ENCODE results near the gene PRPF6. TPM values are rescaled to one million over a fixed set of nuclear protein-coding genes. Genes with fewer than 3 reads are reported as not detected.

Gene PRPF6
- total and polyA plus RNA-seq, 2 of the 13 experiments (the other 11 are each of a cell fraction or from before 2014, with no cell fraction given): 63.7 to 101 TPM

- TF ChIP-seq RERE (CRISPR knock-in tag; IDR thresholded peaks at IDR 0.05; ENCODE audit: low read depth): no peak
- peak; percentile 68 for TF ChIP-seq UBTF (CRISPR knock-in tag; IDR thresholded peaks at IDR 0.05)
- TF ChIP-seq SRSF9 (IDR thresholded peaks at IDR 0.05; ENCODE audit: borderline replicate concordance, insufficient read depth, low read depth, low read length, poor library complexity, severe bottlenecking): no peak
- 0 out of 2 replicates have a peak, but pooled peaks have one; percentile 6 for TF ChIP-seq ZFP37 (CRISPR knock-in tag; IDR thresholded peaks at IDR 0.05; ENCODE audit: borderline replicate concordance)
- no peak for TF ChIP-seq PHF20 (CRISPR knock-in tag; IDR thresholded peaks at IDR 0.05)
- TF ChIP-seq ONECUT2 (CRISPR knock-in tag; IDR thresholded peaks at IDR 0.05): no peak
- TF ChIP-seq FOXM1 (CRISPR knock-in tag; IDR thresholded peaks at IDR 0.05): no peak
- no peak for TF ChIP-seq ZNF597 (CRISPR knock-in tag; IDR thresholded peaks at IDR 0.05)
- TF ChIP-seq SP140L (CRISPR knock-in tag; IDR thresholded peaks at IDR 0.05; ENCODE audit: borderline replicate concordance): no peak
- no peak for TF ChIP-seq ZSCAN30 (CRISPR knock-in tag; IDR thresholded peaks at IDR 0.05)
- TF ChIP-seq TRIM24 (CRISPR knock-in tag; IDR thresholded peaks at IDR 0.05): no peak
- TF ChIP-seq ZNF124 (CRISPR knock-in tag; IDR thresholded peaks at IDR 0.05): no peak
- no peak for TF ChIP-seq ZHX2 (IDR thresholded peaks at IDR 0.05; ENCODE audit: low read depth)
- no peak for TF ChIP-seq ZHX2 (CRISPR knock-in tag; IDR thresholded peaks at IDR 0.05; ENCODE audit: borderline replicate concordance)
Observed at GRCh38 chr20:64063389-64064144, 82.6 kb downstream of the PRPF6 start (continued).

Measured in HepG2 (cell line).